Astrocyte (in vitro differentiated cells and primary cell): ENCODE measurements around the gene NSUN5.

Source experiments
- EZH2 ChIP-seq: IDR thresholded peaks from 2 replicates; pipeline ENCODE4 v1.6.1; 2012; ENCODE audit warnings: mild to moderate bottlenecking, low read length, inconsistent platforms; ENCODE audit not compliant: insufficient read depth
- TF ChIP-seq, protein P1 (sequence below): IDR thresholded peaks from 2 replicates; pipeline ENCODE4 v1.5.1; 2011; ENCODE audit warnings: low read depth, mild to moderate bottlenecking, inconsistent platforms, low read length, moderate library complexity; ENCODE audit not compliant: insufficient read depth

DNA sequence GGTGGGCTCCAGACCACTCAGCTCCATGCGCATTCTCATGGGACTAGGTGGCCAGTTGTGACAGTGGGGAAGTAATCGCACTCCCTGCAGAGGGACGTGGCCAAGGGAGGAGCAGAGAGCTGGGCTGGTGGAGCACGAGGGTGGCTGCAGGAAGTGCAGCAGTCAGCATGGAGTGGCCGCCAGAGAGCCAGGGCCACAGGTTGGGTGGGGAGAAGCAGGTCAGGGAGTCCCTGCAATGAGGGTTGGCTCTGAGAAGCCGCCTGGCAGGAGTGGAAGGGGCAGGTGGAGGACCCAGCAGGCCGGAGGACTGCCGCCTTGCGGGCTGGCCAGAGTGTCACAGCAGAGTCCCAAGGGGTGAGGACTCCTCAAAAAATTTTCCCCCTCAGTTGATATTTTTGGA is 45.6 kb upstream of the NSUN5 start:
- TF ChIP-seq, protein P1, sequence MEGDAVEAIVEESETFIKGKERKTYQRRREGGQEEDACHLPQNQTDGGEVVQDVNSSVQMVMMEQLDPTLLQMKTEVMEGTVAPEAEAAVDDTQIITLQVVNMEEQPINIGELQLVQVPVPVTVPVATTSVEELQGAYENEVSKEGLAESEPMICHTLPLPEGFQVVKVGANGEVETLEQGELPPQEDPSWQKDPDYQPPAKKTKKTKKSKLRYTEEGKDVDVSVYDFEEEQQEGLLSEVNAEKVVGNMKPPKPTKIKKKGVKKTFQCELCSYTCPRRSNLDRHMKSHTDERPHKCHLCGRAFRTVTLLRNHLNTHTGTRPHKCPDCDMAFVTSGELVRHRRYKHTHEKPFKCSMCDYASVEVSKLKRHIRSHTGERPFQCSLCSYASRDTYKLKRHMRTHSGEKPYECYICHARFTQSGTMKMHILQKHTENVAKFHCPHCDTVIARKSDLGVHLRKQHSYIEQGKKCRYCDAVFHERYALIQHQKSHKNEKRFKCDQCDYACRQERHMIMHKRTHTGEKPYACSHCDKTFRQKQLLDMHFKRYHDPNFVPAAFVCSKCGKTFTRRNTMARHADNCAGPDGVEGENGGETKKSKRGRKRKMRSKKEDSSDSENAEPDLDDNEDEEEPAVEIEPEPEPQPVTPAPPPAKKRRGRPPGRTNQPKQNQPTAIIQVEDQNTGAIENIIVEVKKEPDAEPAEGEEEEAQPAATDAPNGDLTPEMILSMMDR: no peak
- TF ChIP-seq EZH2: no peak
